GM12891 (cell line): ENCODE results near the gene P2RY14.

Experiments used
- PAX5 ChIP-seq: IDR thresholded peaks from 2 replicates; pipeline ENCODE4 v1.6.1; 2011; ENCODE audit warnings: low read length, moderate library complexity, mild to moderate bottlenecking; ENCODE audit not compliant: insufficient read depth, severe bottlenecking
- POLR2A ChIP-seq: IDR thresholded peaks from 2 replicates; pipeline ENCODE4 v1.6.1; 2011; ENCODE audit warnings: low read depth, low read length, control low read depth
- POLR2AphosphoS5 ChIP-seq: IDR thresholded peaks from 2 replicates; pipeline ENCODE4 v1.6.1; 2011; ENCODE audit warnings: low read depth, low read length, control low read depth
- POU2F2 ChIP-seq: IDR thresholded peaks from 2 replicates; pipeline ENCODE4 v1.6.1; 2011; ENCODE audit warnings: low read depth, mild to moderate bottlenecking, control low read depth, low read length, moderate library complexity
- TAF1 ChIP-seq: IDR thresholded peaks from 2 replicates; pipeline ENCODE4 v1.6.1; 2011; ENCODE audit warnings: low read depth, low read length, control low read depth

DNA sequence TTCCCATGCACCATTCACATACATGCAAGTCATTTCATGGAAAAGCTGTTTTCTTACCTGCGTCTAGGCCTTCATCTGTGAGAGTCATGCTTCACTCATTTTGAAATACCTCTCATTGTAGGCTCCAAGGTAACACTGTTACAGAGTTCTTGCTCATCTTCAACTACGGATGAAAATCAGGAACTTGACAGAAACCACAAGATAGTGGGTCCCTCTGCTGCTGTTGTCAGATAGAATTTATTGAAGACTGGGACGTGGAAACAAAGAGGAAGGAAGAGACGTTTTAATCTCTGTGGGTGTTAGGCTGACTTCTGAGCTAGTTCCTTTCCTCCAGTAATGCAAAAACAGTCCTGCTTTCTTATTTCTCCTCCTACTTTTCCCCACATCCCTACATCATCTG is at the start of gene P2RY14:
- TF ChIP-seq POLR2A (no peak), POLR2AphosphoS5 (no peak), PAX5 (no peak), TAF1 (no peak), POU2F2 (no peak)
